IMR-90 (cell line): Measurements from ENCODE around the gene POLR2E. TPM values are rescaled to one million over a fixed set of nuclear protein-coding genes. Genes with fewer than 3 reads are reported as not detected.
A peak's percentile ranks its signal among the peaks of the same experiment; 100 is the strongest.

Experiments used
- ATAC-seq: fragments of 200-7000 bp; cut with Tn5 transposase; 2 replicates; pipeline ENCODE4 v1.9.1; 2020; ENCODE audit warnings: low read depth, mild to moderate bottlenecking, moderate library complexity
- BruUV-seq: library from RNA; stranded (reverse); fragments of 400-500 nt; replicated peaks from 2 replicates; lab custom pipeline; 2021; lab: Mats Ljungman, UMichigan
- CTCF ChIA-PET: fragments of 300-600 bp; formaldehyde crosslinking; extraction: SDS; loops from one replicate; lab custom pipeline; 2021; ENCODE audit warnings: antibody characterized with exemption; lab: Yijun Ruan, JAX
- POLR2A ChIA-PET: fragments of 300-600 bp; sonication (Branson Sonifier 250); formaldehyde crosslinking; loops from one replicate; lab custom pipeline; 2022; ENCODE audit warnings: antibody characterized with exemption; ENCODE audit not compliant: unreplicated experiment; lab: Charles Lee
- DNase-seq: peaks from one replicate; pipeline ENCODE4 v3.0.0; 2013
- H2AFZ ChIP-seq: replicated peaks from 2 replicates; pipeline ENCODE3; 2013; ENCODE audit warnings: low read length, mild to moderate bottlenecking; ENCODE audit not compliant: poor library complexity
- H2AK5ac ChIP-seq: 2 replicates; pipeline ENCODE4 v1.6.1; 2013; ENCODE audit warnings: low read depth, low read length, inconsistent platforms
- H2AK9ac ChIP-seq: replicated peaks from 2 replicates; pipeline ENCODE3; 2013; ENCODE audit warnings: mild to moderate bottlenecking, low read depth, low read length, moderate library complexity; ENCODE audit not compliant: poor library complexity
- H2BK120ac ChIP-seq: 2 replicates; pipeline ENCODE4 v1.6.1; 2013; ENCODE audit warnings: low read depth, low read length, inconsistent platforms
- H2BK15ac ChIP-seq: 3 replicates; pipeline ENCODE4 v1.6.1; 2013; ENCODE audit warnings: low read depth, low read length, inconsistent platforms
- H2BK20ac ChIP-seq: 2 replicates; pipeline ENCODE4 v1.6.1; 2013; ENCODE audit warnings: low read depth, mild to moderate bottlenecking, inconsistent platforms, low read length, moderate library complexity
- H2BK5ac ChIP-seq: 2 replicates; pipeline ENCODE4 v1.6.1; 2013; ENCODE audit warnings: mild to moderate bottlenecking, low read depth, low read length, inconsistent platforms; ENCODE audit not compliant: poor library complexity, severe bottlenecking
- H3K14ac ChIP-seq: replicated peaks from 2 replicates; pipeline ENCODE4 v1.6.1; 2013; ENCODE audit warnings: low read depth, low read length, inconsistent platforms
- H3K18ac ChIP-seq: 2 replicates; pipeline ENCODE4 v1.6.1; 2013; ENCODE audit warnings: low read depth, low read length, control low read depth
- H3K23ac ChIP-seq: 2 replicates; pipeline ENCODE4 v1.6.1; 2013; ENCODE audit warnings: low read depth, low read length, inconsistent platforms
- H3K27ac ChIP-seq: 2 replicates; pipeline ENCODE4 v1.5.1; 2013; ENCODE audit warnings: mild to moderate bottlenecking, control low read depth, low read length; ENCODE audit not compliant: insufficient read depth
- H3K27me3 ChIP-seq: 2 replicates; pipeline ENCODE4 v1.6.1; 2013; ENCODE audit warnings: low read length; ENCODE audit not compliant: control insufficient read depth, insufficient read depth
- H3K36me3 ChIP-seq: 2 replicates; pipeline ENCODE4 v1.6.1; 2013; ENCODE audit warnings: low read length, mixed read lengths; ENCODE audit not compliant: control insufficient read depth, insufficient read depth
- H3K4ac ChIP-seq: 2 replicates; pipeline ENCODE4 v1.6.1; 2013; ENCODE audit warnings: low read depth, low read length, inconsistent platforms
- H3K4me1 ChIP-seq: 2 replicates; pipeline ENCODE4 v1.6.1; 2013; ENCODE audit warnings: low read length, mixed read lengths; ENCODE audit not compliant: control insufficient read depth, insufficient read depth
- H3K4me2 ChIP-seq: 2 replicates; pipeline ENCODE4 v1.6.1; 2013; ENCODE audit warnings: low read depth, mild to moderate bottlenecking, control low read depth, low read length, moderate library complexity
- H3K4me3 ChIP-seq: 2 replicates; pipeline ENCODE4 v1.5.1; 2013; ENCODE audit warnings: low read depth, mild to moderate bottlenecking, control low read depth, low read length, moderate library complexity; ENCODE audit not compliant: insufficient read depth
- H3K56ac ChIP-seq: 2 replicates; pipeline ENCODE4 v1.6.1; 2013; ENCODE audit warnings: low read length, inconsistent platforms; ENCODE audit not compliant: insufficient read depth; ENCODE audit errors: extremely low read depth
- H3K79me1 ChIP-seq, 2 experiments: 2 replicates each; pipeline ENCODE4 v1.6.1; 2013; ENCODE audit warnings: low read length in 2 of 2, inconsistent platforms in 1 of 2, low read depth in 1 of 2
- H3K9ac ChIP-seq: 2 replicates; pipeline ENCODE4 v1.6.1; 2013; ENCODE audit warnings: low read depth, low read length, control low read depth
- H3K9me1 ChIP-seq: 2 replicates; pipeline ENCODE4 v1.6.1; 2013; ENCODE audit warnings: low read length, inconsistent platforms; ENCODE audit not compliant: insufficient read depth
- H3K9me3 ChIP-seq: 2 replicates; pipeline ENCODE4 v1.6.1; 2013; ENCODE audit warnings: low read length; ENCODE audit not compliant: control insufficient read depth, insufficient read depth
- H4K20me1 ChIP-seq: 2 replicates; pipeline ENCODE4 v1.6.1; 2013; ENCODE audit warnings: low read length, inconsistent platforms; ENCODE audit not compliant: insufficient read depth
- H4K5ac ChIP-seq: 2 replicates; pipeline ENCODE4 v1.6.1; 2013; ENCODE audit warnings: mild to moderate bottlenecking, low read depth, low read length, control low read depth
- H4K8ac ChIP-seq, 2 experiments: 2 replicates each; pipeline ENCODE4 v1.6.1; 2013; ENCODE audit warnings: low read depth in 2 of 2, low read length in 2 of 2, control low read depth in 1 of 2, inconsistent platforms in 1 of 2
- H4K91ac ChIP-seq: 2 replicates; pipeline ENCODE4 v1.6.1; 2013; ENCODE audit warnings: low read depth, low read length, inconsistent platforms; ENCODE audit not compliant: insufficient read depth
- FOS ChIP-seq: fragments of 150-350 bp; IDR thresholded peaks from 2 replicates; pipeline ENCODE4 v1.6.1; 2016; ENCODE audit warnings: low read depth, low read length
- NFE2L2 ChIP-seq: fragments of 150-350 bp; IDR thresholded peaks from 2 replicates; pipeline ENCODE4 v1.6.1; 2016; ENCODE audit warnings: low read depth, mild to moderate bottlenecking, low read length
- WGBS, 2 experiments: methylation state at CpG; one replicate each; pipeline versions ENCODE4 v1.1.5 to v1.1.7; 2013; ENCODE audit warnings: missing lambda C conversion rate in 2 of 2; ENCODE audit not compliant: insufficient read length in 1 of 2; ENCODE audit errors: extremely low coverage in 2 of 2; 5-methylcytosine and 5-hydroxymethylcytosine counted together
- dilution Hi-C: fragments of 300-500 bp; cut with HindIII; formaldehyde crosslinking; loops from one replicate; pipeline ENCODE4 v1.14.3; 2018; ENCODE audit warnings: low sequenced_read_pairs; ENCODE audit not compliant: unreplicated experiment
- in situ Hi-C: fragments of 300-500 bp; cut with MboI; formaldehyde crosslinking; loops from 3 replicates; pipeline ENCODE4 v1.14.3; 2019; ENCODE audit warnings: low sequenced_read_pairs, inconsistent platforms, mixed read lengths
- intact Hi-C: fragments of 100-400 bp; cut with micrococcal nuclease; formaldehyde crosslinking; loops from 2 replicates; pipeline ENCODE4 v1.10.0; 2022
- polyA plus RNA-seq, 3 experiments: library from polyadenylated mRNA; depleted of rRNA; stranded (reverse); fragments of >200 nt; gene quantifications; 2 replicates each; pipeline ENCODE4 v1.2.3, GENCODE V29; 2012; ENCODE audit warnings: low replicate concordance in 1 of 3
- total RNA-seq: library from RNA; depleted of rRNA; stranded (reverse); fragments of >200 nt; gene quantifications from 2 replicates; pipeline ENCODE4 v1.2.3, GENCODE V29; 2012

Gene POLR2E
- total and polyA plus RNA-seq, 2 of the 4 experiments (the other 2 are of a cell fraction), result 294 to 391 TPM

- intact Hi-C loops, result no loop called here
- Histone ChIP-seq H3K4me2 (no peak overlapping the region), H3K4me3 (no peak overlapping the region), H2AK5ac (no peak overlapping the region), H3K4me1 (no peaks in the 10 kb centered on the region), H3K18ac (no peak overlapping the region), H3K9me1 (no peaks in the 10 kb centered on the region), H3K4ac (no peak overlapping the region), H2BK5ac (no peak overlapping the region), H3K79me1 (no peaks in the 10 kb centered on the region), H4K5ac (no peak overlapping the region), H3K36me3 (peaks cover under 1% of the 10 kb centered on the region; the same call in 1 of the 2 replicates), H4K91ac (no peak overlapping the region), H2BK15ac (no peak overlapping the region), H3K23ac (no peak overlapping the region), H3K27me3 (no peaks in the 10 kb centered on the region), H3K27ac (no peak overlapping the region), H2BK20ac (no peak overlapping the region), H2AK9ac (no peak overlapping the region), H4K8ac (no peak overlapping the region), H2AFZ (peak overlapping the region; percentile 58), H2BK120ac (no peak overlapping the region), H3K14ac (no peak overlapping the region), H3K9me3 (peaks cover 15% of the 10 kb centered on the region), H3K56ac (no peak overlapping the region), H3K9ac (no peak overlapping the region), H4K20me1 (no peaks in the 10 kb centered on the region)
- BruUV-seq, result no TSS peak
- WGBS, 2 experiments, result 85% methylated on average over 20 of the region's 31 CpGs; no CpG with 5 or more reads in 1 of the 2 experiments
- ATAC-seq (no peak), DNase-seq (no peak)
- no peak for TF ChIP-seq FOS
- no peak for TF ChIP-seq NFE2L2
- POLR2A ChIA-PET, result no interaction called here
- dilution Hi-C loops, result no loop called here
- in situ Hi-C loops, result no loop called here
- CTCF ChIA-PET, result no interaction called here
Observed at GRCh38 chr19:1050989-1051788, 44.0 kb downstream of the POLR2E start.
